Activated T-cell treated with anti-CD3 and anti-CD28 coated beads for 1 hour (primary cell): ENCODE data around the gene PRKACG.
"Not testable (repeated sequence)": the region's sequence is repeated elsewhere in the genome, so short reads cannot be mapped to it uniquely, and the experiment has no call there.

Experiments
- DNase-seq: peaks from one replicate; pipeline ENCODE4 v3.0.0-alpha.2; 2020; ENCODE audit warnings: low read depth

Gene PRKACG

GRCh38 chr9:69014013-69014412, at the start of gene PRKACG:
PRKACG (minus strand) TSS chr9:69014113; CDS start chr9:69014092, 21 bp downstream.
- no peak for DNase-seq

DNA sequence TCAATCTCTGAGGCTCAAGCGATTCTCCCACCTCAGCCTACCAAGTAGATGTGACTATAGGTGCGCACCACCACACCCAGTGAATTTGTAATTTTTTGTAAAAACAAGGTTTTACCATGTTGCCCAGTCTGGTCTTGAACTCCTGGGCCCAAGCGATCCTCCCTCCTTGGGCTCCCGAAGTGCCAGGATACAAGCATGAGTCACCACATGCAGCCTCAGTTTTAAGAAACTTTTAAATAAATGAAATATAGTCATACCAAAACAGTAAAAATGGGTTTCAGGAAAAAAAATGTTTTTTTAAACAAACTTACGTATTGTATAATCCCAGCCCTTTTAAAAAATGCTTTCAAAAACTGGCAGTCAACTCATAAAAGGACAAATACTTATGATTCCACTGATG, 48.3 kb upstream of the PRKACG start:
- no peak for DNase-seq

- no peak for DNase-seq
These were observed 46.9 kb upstream of the PRKACG start for GRCh38 chr9:69060766-69061165.

DNA sequence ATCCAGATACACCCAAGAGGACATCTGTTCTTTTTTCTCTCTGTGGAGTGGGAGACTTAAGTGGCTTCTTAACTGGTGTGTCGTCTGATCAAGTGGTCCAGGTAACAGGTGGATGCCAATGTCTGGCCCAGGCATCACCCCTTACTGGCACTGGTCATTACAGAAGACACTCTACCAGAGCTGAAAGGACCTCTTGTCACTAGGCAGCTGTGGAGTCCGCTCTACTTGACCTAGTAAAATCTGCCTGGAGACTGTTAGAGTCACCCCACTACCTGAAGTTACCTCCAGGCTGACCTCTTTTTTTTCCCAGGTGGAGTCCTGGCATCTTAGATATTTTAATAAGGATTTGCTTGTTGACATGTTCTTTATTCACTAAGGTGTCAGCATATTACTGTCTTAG, 44.2 kb upstream of the PRKACG start:
- no peak for DNase-seq

- DNase-seq = no peak
These were observed 42.4 kb upstream of the PRKACG start for GRCh38 chr9:69056191-69056815.

DNA sequence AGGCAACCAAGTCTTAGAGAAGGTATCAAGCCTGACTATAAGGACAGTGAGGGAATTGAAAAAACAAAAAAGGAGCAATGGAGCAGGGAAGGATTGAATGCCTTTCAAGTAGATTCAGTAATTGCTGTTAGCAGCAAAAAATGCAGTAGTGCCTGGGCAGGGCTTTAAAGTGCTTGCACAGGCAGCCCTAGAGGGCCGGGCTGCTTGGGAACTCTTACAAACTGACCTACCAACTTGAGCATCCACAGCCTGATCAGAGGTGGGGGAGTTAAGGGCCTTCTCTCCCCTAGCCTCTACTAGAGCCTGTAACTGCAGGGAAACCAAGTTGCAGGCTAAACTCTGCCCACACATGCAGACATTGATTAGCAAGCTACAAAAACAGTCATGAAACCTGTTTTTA, 41.1 kb upstream of the PRKACG start:
- DNase-seq = no peak

DNA sequence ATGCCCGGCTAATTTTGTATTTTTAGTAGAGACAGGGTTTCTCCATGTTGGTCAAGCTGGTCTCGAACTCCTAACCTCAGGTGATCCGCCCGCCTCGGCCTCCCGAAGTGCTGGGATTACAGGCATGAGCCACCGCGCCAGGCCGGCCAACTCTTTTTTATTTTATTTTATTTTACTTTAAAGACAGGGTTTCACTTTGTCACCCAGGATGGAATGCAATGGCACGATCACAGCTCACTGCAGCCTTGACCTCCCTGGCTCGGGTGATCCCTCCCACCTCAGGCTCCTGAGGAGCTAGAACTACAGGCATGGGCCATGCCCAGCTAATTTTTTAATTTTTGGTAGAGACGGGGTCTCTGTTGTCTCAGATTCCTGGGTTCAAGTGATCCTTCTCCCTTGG, 37.0 kb upstream of the PRKACG start:
- not testable (repeated sequence) for DNase-seq

DNA sequence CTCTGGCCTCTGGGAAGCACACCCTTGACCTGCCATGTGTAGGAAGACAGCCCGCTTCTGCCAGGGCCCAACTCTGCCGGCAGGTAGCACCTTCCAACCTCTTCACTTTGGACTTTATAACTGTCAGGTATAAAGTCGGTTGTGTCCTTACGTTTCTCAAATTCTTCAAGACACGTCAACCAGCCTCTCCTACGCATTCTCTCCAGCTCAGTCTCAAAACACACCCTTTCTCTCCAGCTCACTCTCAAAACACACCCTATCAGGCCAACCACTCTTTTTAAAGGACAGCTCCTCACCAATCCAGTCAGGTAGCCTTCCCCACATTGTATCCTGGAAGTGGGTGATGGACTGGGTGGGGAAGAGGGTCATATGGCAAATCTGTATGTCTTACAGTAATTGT, 35.2 kb upstream of the PRKACG start:
- DNase-seq = no peak

DNA sequence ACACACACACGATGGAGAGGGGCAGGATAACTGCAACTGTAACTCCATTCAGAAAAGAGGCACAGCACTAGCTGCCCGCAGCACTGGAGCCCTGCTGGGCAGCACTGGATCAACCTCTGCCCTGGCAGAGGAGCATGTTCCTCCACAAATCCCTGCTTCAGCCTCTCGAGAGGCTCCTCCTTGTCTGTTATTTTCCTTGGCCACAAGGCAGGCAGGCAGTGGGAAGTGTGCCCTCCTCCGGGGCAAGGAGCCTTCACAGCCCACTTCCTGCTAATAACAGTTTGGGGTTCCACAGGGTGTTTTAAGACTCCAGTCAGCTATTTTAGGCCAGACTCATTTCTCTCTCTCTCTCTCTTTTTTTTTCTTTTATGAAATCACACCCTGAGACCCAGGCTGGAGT, 33.5 kb upstream of the PRKACG start:
- no peak for DNase-seq

DNA sequence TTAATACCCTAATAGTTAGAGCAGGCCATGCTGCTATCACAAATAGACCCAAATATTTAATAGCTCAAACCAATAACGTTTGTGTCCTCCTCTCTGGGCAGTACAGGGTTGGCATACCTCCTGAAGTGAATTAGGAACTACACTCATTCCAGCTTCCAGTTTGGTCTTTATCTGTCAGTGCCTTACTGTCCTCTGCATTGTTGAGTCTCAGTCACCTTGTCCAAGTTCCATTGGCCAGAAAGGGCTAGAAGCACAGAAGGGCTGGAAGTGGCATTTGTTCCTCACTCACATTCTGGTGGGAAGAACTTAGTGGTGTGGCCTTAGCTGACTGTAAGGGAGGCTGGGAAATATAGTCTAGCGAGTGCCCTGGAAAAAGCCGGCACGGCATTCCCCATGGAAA, 32.8 kb upstream of the PRKACG start:
- no peak for DNase-seq

- no peak for DNase-seq
These were observed 31.9 kb upstream of the PRKACG start for GRCh38 chr9:69045821-69046220.

DNA sequence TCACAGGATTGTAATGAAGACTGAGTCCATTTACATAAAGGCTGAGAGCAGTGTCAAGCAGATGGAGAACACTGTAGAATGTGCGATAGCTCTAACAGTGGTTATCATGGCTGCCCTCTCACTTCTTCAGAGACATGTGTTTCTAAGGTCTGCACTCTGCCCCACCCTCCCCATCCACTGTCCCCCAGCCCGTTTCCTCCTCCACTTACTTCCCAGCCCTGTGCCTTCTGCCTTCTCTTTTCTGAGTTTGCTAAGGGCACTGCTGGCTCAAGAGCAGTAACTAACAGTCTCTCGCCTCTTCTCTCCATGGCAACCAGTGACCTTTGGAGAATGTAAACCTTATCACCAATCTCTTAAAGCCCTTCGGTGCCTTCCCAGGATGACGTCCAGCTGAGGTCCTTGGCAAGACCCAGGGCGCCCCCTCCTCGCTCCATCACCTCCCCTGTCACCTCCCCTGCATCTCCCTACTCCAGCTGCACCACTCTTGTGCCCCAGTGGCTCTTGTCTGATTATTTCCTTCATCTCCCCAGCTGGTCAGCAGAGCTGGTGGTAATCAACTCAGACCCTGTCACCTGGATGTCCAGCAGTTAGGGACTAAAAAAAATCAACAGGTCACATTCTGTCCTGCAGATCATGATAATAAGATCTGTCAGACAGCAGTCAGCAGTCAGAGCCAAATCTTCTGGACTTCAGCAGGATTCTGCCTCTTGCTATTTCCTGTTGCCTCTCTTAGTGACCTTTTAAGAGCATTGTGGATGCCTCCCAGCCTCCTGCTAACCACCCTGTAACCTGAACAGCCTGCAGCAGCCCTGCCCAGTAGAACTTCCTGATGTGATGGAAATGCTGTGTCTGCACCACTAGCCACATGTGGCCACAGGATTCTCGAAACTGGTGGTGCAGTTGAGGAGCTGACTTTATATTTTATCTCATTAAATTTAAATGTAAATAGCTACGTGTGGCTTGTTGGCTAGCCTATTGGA, 30.6 kb upstream of the PRKACG start:
- DNase-seq = no peak

DNA sequence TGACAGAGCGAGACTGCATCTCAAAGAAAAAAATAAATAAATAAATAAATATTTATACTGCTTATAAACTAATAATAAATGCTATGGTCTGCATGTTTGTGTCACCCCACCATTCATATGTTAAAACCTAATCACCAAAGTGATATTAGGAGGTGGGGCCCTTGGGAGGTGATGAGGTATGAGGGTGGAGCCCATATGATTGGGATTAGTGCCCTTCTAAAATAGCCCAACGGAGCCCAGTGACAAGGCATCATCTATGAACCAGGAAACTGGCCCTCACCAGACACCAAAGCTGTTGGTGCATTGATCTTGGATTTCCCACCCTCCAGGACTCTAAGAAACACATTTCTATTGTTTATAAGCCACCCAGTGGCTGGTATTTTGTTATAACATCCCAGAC, 26.7 kb upstream of the PRKACG start:
- DNase-seq = no peak

DNA sequence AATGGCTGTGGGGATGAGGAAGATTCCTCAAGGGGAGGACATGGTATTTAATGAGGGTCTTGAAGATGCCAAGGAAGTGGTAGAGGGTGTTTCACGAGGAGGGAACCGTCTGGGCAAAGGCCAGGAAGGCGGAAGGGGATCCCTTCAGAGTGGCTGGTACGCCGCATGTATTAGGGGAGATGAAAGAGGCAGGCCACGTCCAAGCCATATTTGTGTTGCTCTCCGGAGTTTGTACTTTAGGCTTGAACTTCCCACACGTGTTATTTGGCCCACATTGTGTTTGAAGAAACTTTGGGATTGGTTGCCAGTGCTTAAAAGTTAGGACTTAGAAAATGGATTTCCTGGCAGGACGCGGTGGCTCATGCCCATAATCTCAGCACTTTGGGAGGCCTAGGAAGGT, 22.9 kb upstream of the PRKACG start:
- DNase-seq = no peak

GRCh38 chr9:69036309-69036708, 22.4 kb upstream of the PRKACG start:
- DNase-seq = no peak

DNA sequence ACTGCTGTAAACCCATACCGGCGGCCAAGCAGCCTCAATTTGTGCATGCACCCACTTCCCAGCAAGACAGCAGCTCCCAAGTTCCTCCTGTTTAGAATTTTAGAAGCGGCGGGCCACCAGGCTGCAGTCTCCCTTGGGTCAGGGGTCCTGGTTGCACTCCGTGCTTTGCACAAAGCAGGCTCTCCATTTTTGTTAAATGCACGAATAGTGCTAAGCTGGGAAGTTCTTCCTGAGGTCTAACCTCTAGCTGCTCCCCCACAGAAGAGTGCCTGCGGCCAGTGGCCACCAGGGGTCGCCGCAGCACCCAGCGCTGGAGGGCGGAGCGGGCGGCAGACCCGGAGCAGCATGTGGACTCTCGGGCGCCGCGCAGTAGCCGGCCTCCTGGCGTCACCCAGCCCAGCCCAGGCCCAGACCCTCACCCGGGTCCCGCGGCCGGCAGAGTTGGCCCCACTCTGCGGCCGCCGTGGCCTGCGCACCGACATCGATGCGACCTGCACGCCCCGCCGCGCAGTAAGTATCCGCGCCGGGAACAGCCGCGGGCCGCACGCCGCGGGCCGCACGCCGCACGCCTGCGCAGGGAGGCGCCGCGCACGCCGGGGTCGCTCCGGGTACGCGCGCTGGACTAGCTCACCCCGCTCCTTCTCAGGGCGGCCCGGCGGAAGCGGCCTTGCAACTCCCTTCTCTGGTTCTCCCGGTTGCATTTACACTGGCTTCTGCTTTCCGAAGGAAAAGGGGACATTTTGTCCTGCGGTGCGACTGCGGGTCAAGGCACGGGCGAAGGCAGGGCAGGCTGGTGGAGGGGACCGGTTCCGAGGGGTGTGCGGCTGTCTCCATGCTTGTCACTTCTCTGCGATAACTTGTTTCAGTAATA, 21.8 kb upstream of the PRKACG start, which contains the start of gene FXN:
FXN (plus strand) TSS at position 315 of the 871 bp plus-strand sequence; CDS start at position 346, 31 bp downstream.
- peak; percentile 74 for DNase-seq

DNA sequence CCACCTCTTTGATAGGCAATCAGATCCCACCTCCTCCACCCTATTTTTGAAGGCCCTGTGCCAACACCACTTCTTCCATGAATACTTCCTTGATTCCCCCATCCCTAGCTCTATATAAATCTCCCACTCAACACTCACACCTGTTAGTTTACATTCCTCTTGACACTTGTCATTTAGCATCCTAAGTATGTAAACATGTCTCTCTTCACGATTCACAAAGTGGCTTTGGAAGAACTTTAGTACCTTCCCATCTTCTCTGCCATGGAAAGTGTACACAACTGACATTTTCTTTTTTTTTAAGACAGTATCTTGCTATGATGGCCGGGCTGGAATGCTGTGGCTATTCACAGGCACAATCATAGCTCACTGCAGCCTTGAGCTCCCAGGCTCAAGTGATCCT, 20.2 kb upstream of the PRKACG start:
- DNase-seq = no peak

DNA sequence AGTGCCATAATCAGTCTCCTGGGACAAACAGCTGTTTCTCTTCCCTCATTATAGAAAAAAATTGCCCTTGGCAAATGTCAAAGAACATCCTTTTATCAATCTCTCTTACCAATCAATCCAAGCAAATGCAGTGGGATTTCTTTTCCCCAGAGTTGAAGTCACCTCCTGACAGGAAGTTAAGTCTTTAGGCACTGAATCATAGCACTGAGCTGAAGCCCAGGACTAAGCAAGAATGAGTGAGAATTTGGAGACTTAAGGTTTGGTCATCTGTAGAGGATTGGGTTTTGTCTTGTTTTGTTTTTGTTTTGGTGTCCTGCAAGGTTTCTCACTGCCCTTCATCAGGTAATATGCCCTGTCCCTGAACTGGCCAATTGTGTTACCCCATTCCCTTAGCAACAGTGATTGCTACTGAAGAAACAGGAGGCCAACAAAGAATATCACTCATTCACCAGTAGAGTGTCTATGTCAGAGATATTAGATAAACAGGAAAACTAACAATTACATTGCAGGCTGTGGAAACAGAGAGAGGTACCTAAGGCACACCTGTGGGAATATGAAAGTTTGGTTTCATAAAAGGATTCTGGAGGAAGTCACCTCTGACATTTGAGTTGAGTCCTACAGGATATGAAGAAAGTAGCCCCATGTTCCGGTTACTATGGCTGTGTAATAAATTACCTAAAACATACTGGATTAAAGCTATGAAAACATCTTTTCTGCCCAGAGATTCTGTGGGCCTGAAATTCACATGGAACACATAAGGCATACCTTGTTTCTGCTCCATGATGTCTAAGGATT, 17.1 kb upstream of the PRKACG start:
- no peak for DNase-seq

- no peak for DNase-seq
These were observed 15.6 kb upstream of the PRKACG start for GRCh38 chr9:69029535-69029934.

DNA sequence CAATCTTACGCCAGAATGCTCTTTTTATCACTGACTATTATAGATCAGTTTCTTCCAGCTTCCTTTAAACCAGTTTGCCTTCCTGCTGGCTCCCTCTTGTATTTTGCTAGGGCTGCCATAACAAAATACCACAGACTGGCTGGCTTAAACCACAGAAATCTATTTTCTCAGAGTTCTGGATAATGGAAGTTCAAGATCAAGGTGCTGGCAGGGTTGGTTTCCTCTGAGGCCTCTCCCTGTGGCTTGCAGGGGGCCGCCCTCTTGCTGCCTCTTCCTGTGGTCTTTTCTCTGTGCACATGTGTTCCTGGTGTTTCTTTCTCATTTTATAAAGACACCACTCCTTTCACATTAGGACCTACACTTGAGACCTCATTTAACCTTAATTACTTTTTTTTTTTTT, 14.8 kb upstream of the PRKACG start:
- no peak for DNase-seq

DNA sequence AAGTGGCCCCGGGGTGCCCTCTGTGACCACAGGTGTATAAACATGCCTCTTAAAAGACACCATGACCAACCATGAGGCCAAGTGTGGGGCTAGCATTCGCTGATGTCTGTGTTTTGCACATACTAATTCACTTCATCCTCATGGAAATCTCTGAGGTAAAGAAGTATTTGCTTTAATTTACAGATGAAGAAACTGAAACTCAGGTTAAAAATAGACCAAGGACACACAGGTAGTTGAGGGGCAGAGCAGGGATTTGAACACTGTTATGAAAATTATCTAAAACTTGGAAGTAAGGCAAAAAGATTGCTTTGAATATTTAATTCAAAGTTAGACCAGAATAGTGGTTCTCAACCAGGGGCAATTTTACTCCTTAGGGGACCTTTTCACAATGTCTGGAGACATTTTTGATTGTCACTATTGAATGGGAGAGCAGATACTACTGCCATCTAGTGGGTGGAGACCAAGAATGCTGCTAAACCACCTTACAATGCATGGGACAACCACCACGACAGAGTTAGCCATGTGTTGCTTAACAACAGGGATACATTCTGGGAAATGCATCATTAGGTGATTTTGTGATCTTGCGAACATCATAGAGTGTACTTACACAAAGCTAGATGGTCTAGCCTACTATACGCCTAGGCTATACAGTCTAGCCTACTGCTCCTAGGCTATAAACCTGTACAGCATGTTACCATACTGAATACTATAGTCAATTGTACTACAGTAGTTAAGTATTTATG, 13.6 kb upstream of the PRKACG start:
- DNase-seq = no peak
